ENCODE results near the gene SLC1A2. TPM values are rescaled to one million over a fixed set of nuclear protein-coding genes. Genes with fewer than 3 reads are reported as not detected.

The SLC1A2 gene
- total RNA-seq, 1 donor from 2014 or later, result 0.07 TPM

DNA sequence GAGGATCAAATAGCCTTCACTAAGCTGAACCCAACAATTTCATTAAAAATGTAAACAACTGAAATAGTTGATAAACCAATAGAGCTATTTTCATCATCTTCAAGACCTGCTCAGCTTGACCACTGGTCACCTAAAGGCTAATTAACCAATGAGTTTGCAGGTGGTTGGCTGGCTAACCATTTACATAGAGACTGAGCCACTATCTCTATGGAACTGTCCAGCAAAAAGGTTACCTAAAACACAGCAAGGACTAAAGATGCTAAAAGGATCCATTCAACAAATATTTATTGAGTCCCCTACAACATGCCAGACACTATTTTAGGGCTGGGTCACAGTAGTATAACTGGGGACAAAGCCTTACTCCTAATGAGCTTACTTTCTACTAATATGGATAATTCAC is 156.6 kb downstream of the SLC1A2 start:
- no peak for DNase-seq (ENCODE audit: low spot score, unreplicated experiment)
- no peaks in the 10 kb centered on the region for H3K36me3 Mint-ChIP-seq (ENCODE audit: insufficient read depth)
- peaks cover 13% of the 10 kb centered on the region for H3K4me1 Mint-ChIP-seq (ENCODE audit: low read depth)
- H3K27ac Mint-ChIP-seq, result no peak overlapping the region
- no peaks in the 10 kb centered on the region for H3K9me3 Mint-ChIP-seq (ENCODE audit: low read depth)
- TF ChIP-seq, protein P1, sequence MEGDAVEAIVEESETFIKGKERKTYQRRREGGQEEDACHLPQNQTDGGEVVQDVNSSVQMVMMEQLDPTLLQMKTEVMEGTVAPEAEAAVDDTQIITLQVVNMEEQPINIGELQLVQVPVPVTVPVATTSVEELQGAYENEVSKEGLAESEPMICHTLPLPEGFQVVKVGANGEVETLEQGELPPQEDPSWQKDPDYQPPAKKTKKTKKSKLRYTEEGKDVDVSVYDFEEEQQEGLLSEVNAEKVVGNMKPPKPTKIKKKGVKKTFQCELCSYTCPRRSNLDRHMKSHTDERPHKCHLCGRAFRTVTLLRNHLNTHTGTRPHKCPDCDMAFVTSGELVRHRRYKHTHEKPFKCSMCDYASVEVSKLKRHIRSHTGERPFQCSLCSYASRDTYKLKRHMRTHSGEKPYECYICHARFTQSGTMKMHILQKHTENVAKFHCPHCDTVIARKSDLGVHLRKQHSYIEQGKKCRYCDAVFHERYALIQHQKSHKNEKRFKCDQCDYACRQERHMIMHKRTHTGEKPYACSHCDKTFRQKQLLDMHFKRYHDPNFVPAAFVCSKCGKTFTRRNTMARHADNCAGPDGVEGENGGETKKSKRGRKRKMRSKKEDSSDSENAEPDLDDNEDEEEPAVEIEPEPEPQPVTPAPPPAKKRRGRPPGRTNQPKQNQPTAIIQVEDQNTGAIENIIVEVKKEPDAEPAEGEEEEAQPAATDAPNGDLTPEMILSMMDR (IDR thresholded peaks at IDR 0.05; ENCODE audit: unreplicated experiment), result no peak
- peaks cover 2% of the 10 kb centered on the region for H3K27me3 Mint-ChIP-seq
- H3K4me3 Mint-ChIP-seq (ENCODE audit: low read depth), result no peak overlapping the region

DNA sequence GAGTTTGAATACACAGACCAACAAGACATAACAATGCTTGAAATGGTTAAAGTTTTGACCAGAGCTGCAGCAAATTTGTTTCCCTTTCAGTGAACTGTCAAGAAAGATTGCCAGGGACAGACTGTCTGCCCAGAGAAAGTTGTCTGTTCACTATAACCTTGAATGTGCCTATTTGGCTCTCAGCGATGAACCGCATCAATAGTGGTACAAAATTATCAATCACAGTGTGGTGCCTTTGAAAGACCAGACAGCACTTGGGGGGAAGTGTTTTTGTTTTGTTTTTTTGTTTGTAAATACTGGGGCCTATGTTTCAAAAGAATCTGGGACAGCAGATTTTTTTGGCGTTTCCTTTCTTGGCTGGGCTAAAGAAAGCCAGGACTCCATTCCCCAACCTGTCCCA is 157.3 kb downstream of the SLC1A2 start:
- Mint-ChIP-seq H3K4me3 (ENCODE audit: low read depth) (no peak overlapping the region), H3K4me1 (ENCODE audit: low read depth) (peaks cover 10% of the 10 kb centered on the region), H3K36me3 (ENCODE audit: insufficient read depth) (no peaks in the 10 kb centered on the region), H3K27me3 (peaks cover 2% of the 10 kb centered on the region), H3K27ac (no peak overlapping the region), H3K9me3 (ENCODE audit: low read depth) (no peaks in the 10 kb centered on the region)
- DNase-seq (ENCODE audit: low spot score, unreplicated experiment), result no peak
- TF ChIP-seq, protein P1 (IDR thresholded peaks at IDR 0.05; ENCODE audit: unreplicated experiment), result no peak

DNA sequence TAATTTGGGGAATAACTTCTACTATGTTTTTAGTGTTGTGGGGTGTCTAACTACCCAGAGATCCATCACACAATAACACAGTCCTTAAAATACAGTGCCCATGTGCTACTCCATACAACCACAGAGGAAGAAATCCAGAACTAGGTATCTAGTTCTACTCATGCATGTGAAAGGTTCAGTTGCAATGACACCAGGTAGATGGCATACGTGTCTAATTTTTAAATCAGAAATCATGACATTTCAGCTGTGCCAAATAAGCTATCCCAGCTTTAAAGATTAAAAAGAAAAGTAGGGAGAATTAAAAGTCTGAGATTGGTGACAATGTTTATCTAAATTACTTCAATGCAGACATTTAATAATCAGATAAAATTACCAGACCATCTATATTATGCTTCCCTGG is 158.2 kb downstream of the SLC1A2 start:
- TF ChIP-seq, protein P1 (IDR thresholded peaks at IDR 0.05; ENCODE audit: unreplicated experiment), result no peak
- Mint-ChIP-seq H3K4me3 (ENCODE audit: low read depth) (no peak overlapping the region), H3K36me3 (ENCODE audit: insufficient read depth) (no peaks in the 10 kb centered on the region), H3K27me3 (peaks cover 2% of the 10 kb centered on the region), H3K9me3 (ENCODE audit: low read depth) (no peaks in the 10 kb centered on the region), H3K27ac (no peak overlapping the region), H3K4me1 (ENCODE audit: low read depth) (peaks cover 6% of the 10 kb centered on the region)
- no peak for DNase-seq (ENCODE audit: low spot score, unreplicated experiment)

DNA sequence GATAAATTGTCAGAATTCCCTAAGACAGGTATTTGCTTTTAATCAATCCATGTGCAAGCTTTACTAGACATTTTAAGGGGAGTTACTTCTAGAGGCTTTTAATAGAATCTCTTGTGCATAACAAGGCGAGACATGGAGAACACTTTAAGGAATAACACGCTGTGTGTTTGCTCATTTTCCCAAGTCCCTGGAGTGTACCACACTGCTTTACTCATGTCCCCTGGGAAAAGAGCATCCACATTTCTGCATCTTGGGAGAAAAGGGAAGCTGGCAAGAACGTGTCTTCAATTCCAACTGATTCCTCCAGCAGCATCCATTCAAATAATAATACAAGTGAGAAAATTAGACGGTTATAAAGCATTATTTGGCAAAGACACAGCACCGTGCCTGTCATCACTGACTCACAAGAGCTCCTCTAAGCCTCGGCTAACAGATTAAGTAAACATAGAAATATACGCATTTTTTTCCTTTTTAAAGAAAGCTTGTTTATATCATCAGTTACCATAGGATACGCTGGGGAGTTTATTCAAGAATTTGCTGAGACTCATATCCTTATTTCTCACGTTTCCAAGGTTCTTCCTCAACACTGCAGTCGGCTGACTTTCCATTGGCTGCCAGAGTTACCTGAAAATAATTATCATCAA is 158.9 kb downstream of the SLC1A2 start:
- no peaks in the 10 kb centered on the region for H3K9me3 Mint-ChIP-seq (ENCODE audit: low read depth)
- no peaks in the 10 kb centered on the region for H3K36me3 Mint-ChIP-seq (ENCODE audit: insufficient read depth)
- DNase-seq (ENCODE audit: low spot score, unreplicated experiment), result no peak
- TF ChIP-seq, protein P1 (IDR thresholded peaks at IDR 0.05; ENCODE audit: unreplicated experiment), result no peak
- peaks cover 2% of the 10 kb centered on the region for H3K27me3 Mint-ChIP-seq
- H3K4me1 Mint-ChIP-seq (ENCODE audit: low read depth), result peaks cover under 1% of the 10 kb centered on the region
- no peak overlapping the region for H3K27ac Mint-ChIP-seq
- no peak overlapping the region for H3K4me3 Mint-ChIP-seq (ENCODE audit: low read depth)

DNA sequence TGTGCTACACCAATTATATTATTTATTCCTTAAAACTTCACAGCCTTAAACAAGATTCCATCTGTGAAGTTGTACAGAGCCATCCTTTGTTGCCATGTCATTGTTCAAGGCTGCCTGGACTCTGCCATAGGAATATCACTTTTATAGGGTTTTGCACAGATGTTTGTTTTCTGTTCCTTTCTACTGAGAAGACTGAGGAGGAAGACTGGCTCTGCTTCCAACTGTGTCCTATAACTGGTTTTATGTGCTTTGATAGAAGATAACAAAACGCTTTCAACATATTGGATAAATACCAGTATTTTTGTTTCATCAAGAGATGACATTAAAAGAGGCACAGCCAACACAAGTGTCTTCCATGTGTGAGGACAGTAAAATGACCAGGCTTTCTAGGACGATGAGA is 159.8 kb downstream of the SLC1A2 start:
- TF ChIP-seq, protein P1 (IDR thresholded peaks at IDR 0.05; ENCODE audit: unreplicated experiment), result no peak
- H3K36me3 Mint-ChIP-seq (ENCODE audit: insufficient read depth), result no peaks in the 10 kb centered on the region
- H3K9me3 Mint-ChIP-seq (ENCODE audit: low read depth), result no peaks in the 10 kb centered on the region
- no peak overlapping the region for H3K27ac Mint-ChIP-seq
- no peaks in the 10 kb centered on the region for H3K4me1 Mint-ChIP-seq (ENCODE audit: low read depth)
- H3K27me3 Mint-ChIP-seq, result peaks cover 2% of the 10 kb centered on the region
- no peak overlapping the region for H3K4me3 Mint-ChIP-seq (ENCODE audit: low read depth)
- no peak for DNase-seq (ENCODE audit: low spot score, unreplicated experiment)
